GM19463 (cell line): ENCODE data around the gene SYNDIG1.

ENCODE experiments used
- ATAC-seq: cut with Tn5 transposase; IDR thresholded peaks from one replicate; pipeline ENCODE4 v1.9.1; 2021; ENCODE audit warnings: mild to moderate bottlenecking, moderate library complexity; ENCODE audit not compliant: unreplicated experiment

SYNDIG1 gene

GRCh38 chr20:24522452-24523330 is 53.3 kb downstream of the SYNDIG1 start:
- no peak for ATAC-seq

- ATAC-seq: no peak
Measured at GRCh38 chr20:24523661-24524060, 54.2 kb downstream of the SYNDIG1 start.

GRCh38 chr20:24528583-24529368 is 59.3 kb downstream of the SYNDIG1 start:
- ATAC-seq: no peak

- ATAC-seq: no peak
Measured at GRCh38 chr20:24529369-24529719, 59.9 kb downstream of the SYNDIG1 start.

- no peak for ATAC-seq
Measured at GRCh38 chr20:24530131-24530680, 60.8 kb downstream of the SYNDIG1 start.

- no peak for ATAC-seq
Measured at GRCh38 chr20:24531202-24531601, 61.8 kb downstream of the SYNDIG1 start.

- ATAC-seq: no peak
Measured at GRCh38 chr20:24531631-24532419, 62.4 kb downstream of the SYNDIG1 start.

GRCh38 chr20:24533449-24533848 is 64.0 kb downstream of the SYNDIG1 start:
- ATAC-seq: no peak

GRCh38 chr20:24534282-24534681 is 64.9 kb downstream of the SYNDIG1 start:
- no peak for ATAC-seq

- ATAC-seq: no peak
Measured at GRCh38 chr20:24535941-24536730, 66.7 kb downstream of the SYNDIG1 start.

- ATAC-seq: no peak
Measured at GRCh38 chr20:24537210-24537609, 67.8 kb downstream of the SYNDIG1 start.

- no peak for ATAC-seq
Measured at GRCh38 chr20:24542721-24543120, 73.3 kb downstream of the SYNDIG1 start.

- ATAC-seq: no peak
Measured at GRCh38 chr20:24543168-24543567, 73.7 kb downstream of the SYNDIG1 start.

GRCh38 chr20:24543741-24544140 is 74.3 kb downstream of the SYNDIG1 start:
- no peak for ATAC-seq

GRCh38 chr20:24544371-24544770 is 74.9 kb downstream of the SYNDIG1 start:
- ATAC-seq: no peak

GRCh38 chr20:24545168-24545567 is 75.7 kb downstream of the SYNDIG1 start:
- no peak for ATAC-seq

GRCh38 chr20:24546232-24546892 is 76.9 kb downstream of the SYNDIG1 start:
- no peak for ATAC-seq

- ATAC-seq: no peak
Measured at GRCh38 chr20:24547967-24548366, 78.5 kb downstream of the SYNDIG1 start.

GRCh38 chr20:24559114-24559732 is 89.8 kb downstream of the SYNDIG1 start:
- no peak for ATAC-seq
